GM21619 (cell line): ENCODE measurements around the gene SUPT16H.
"Not testable (repeated sequence)": the region's sequence is repeated elsewhere in the genome, so short reads cannot be mapped to it uniquely, and the experiment has no call there.

Source experiments
- ATAC-seq: cut with Tn5 transposase; IDR thresholded peaks from one replicate; pipeline ENCODE4 v1.9.1; 2021; ENCODE audit not compliant: unreplicated experiment

Gene SUPT16H

GRCh38 chr14:21302836-21303140 is 81.0 kb downstream of the SUPT16H start:
- ATAC-seq = not testable (repeated sequence)

- ATAC-seq = no peak
Observed at GRCh38 chr14:21302013-21302835, 81.6 kb downstream of the SUPT16H start.
